Urinary bladder (tissue), 4 donors: Measurements from ENCODE around the gene NEDD4. TPM values are rescaled to one million over a fixed set of nuclear protein-coding genes. Genes with fewer than 3 reads are reported as not detected.
"Not testable (repeated sequence)": the region's sequence is repeated elsewhere in the genome, so short reads cannot be mapped to it uniquely, and the experiment has no call there.

Source experiments
- DNase-seq: peaks from one replicate; pipeline ENCODE4 v3.0.0-alpha.2; 2015; ENCODE audit errors: extremely low spot score
- H3K27ac ChIP-seq: one replicate; pipeline ENCODE4 v1.5.1; 2013; ENCODE audit warnings: low read depth, mild to moderate bottlenecking, moderate library complexity
- H3K36me3 ChIP-seq: one replicate; pipeline ENCODE4 v1.6.1; 2013; ENCODE audit warnings: mild to moderate bottlenecking, moderate library complexity; ENCODE audit not compliant: insufficient read depth
- H3K4me1 ChIP-seq: one replicate; pipeline ENCODE4 v1.6.1; 2013; ENCODE audit warnings: mild to moderate bottlenecking, moderate library complexity; ENCODE audit not compliant: insufficient read depth
- H3K4me3 ChIP-seq: one replicate; pipeline ENCODE4 v1.5.1; 2013; ENCODE audit warnings: low read depth, low read length
- WGBS: extraction: QIAGEN DNeasy Blood & Tissue Kit; methylation state at CpG from one replicate; pipeline ENCODE4 v1.1.7; 2013; 5-methylcytosine and 5-hydroxymethylcytosine counted together
- polyA plus RNA-seq: library from polyadenylated mRNA; stranded (reverse); fragments of 200-250 nt; gene quantifications from one replicate; pipeline ENCODE4 v1.2.3, GENCODE V29; 2013
- total RNA-seq: library from RNA; depleted of rRNA; stranded (reverse); fragments of >200 nt; gene quantifications from one replicate; pipeline ENCODE4 v1.2.3, GENCODE V29; 2014
- donor health status: healthy with polysubstance abuse.
- donor health status: healthy.

NEDD4 gene
- total and polyA plus RNA-seq, 2 donors = 12.4 to 51.2 TPM

DNA sequence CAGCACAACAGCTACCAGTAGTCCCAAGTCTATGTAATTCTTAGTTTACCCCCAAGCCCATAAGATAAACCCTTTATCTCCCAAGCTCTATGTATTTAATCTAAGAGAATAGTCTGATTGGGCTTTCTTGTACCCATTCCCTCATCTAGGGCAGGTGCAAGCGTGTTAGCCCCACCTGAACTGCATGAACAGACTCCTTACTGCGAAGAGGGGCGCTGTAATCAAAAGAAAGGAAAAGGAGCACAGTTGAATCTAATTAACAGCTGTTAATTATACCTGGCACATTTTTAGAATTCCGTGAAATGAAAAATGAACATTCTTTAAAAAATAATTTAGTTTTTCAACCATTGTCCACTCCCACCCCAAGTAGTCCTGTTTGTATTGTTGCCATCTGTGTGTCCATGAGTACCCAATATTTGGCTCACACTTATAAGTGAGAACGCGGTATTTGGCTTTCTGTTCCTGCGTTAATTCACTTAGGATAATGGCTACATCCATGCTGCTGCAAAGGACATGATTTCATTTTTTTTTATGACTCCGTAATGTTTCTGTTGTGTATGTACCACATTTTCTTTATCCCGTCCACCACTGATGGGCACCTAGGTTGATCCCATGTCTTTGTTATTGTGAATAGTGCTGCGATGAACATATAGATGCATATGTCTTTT lies 26.5 kb upstream of the NEDD4 start:
- no peak overlapping the region for H3K4me3 ChIP-seq
- 93% methylated on average over 10 of the region's 10 CpGs for WGBS
- no peaks in the 10 kb centered on the region for H3K36me3 ChIP-seq
- no peak for DNase-seq
- no peak overlapping the region for H3K27ac ChIP-seq
- H3K4me1 ChIP-seq = no peaks in the 10 kb centered on the region

DNA sequence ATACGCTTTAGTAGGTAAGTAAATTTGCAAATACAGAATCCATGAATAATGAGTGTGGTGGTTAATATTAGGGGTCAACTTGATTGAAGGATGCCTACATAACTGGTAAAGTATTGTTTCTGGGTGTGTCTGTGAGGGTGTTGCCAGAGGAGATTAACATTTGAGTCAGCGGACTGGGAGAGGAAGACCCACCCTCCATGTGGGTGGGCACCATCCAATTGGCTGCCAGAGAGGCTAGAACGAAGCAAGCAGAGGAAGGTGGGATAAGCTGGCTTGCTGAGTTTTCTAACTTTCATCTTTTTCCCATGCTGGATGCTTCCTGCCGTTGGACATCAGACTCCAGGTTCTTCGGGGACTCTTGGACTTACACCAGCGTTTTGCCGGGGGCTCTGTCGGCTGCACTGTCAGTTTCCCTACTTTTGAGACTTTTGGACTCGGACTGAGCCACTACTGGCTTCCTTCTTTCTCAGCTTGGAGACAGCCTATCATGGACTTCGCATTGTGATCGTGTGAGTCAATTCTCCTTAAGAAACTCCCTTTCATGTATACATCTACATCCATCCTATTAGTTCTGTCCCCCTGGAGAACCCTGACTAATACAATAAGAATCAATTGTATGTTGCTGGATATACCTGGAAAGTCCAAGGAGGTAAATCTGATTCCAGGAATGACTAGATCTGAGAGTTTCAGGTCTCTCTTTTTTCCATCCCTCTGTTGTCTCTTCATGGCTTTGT lies 25.8 kb upstream of the NEDD4 start:
- H3K4me3 ChIP-seq = no peak overlapping the region
- DNase-seq = no peak
- no peak overlapping the region for H3K27ac ChIP-seq
- 86% methylated on average over 11 of the region's 11 CpGs for whole genome bisulfite sequencing
- H3K4me1 ChIP-seq = no peaks in the 10 kb centered on the region
- no peaks in the 10 kb centered on the region for H3K36me3 ChIP-seq

DNA sequence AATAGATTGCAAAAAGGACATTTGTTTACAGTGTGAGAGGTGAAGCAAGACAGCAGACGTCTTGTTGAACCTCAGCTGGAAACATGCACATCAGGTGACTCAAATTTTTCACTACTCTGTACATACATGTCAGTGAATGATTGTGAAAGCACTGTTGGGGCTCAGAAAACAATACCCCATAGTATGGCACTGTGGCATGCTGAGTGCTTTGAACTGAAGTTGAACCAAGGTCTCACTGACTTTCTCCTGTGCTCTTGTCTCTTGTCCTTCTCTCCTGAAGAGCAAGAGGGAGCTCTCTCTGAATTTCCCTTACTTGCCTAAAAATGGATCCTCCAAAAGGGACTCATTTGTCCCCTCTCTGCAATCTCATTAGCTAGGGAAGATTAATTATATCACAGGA lies 24.5 kb upstream of the NEDD4 start:
- Histone ChIP-seq H3K4me3 (no peak overlapping the region), H3K36me3 (no peaks in the 10 kb centered on the region), H3K4me1 (no peaks in the 10 kb centered on the region), H3K27ac (no peak overlapping the region)
- 32% methylated on average over 1 of the region's 1 CpG for WGBS
- DNase-seq = no peak

DNA sequence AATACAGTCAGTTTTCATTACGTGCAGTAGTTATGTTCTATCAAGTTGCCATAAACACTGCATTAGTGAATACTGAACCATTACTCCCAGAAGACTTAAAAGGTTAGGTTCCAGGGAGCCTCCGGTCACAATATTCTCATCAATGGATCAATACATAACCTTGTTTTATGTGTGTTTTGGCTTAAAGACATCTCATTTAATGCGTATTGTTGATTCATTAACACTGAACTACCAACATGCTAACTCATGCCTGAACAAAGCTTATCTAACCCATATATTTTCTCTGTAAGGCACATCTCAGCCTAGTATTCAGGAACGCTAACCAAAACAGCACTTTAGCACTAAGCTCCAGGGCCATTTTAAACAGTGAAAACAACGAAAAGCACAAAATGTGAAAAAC lies 24.1 kb upstream of the NEDD4 start:
- 70% methylated on average over 5 of the region's 5 CpGs for WGBS

DNA sequence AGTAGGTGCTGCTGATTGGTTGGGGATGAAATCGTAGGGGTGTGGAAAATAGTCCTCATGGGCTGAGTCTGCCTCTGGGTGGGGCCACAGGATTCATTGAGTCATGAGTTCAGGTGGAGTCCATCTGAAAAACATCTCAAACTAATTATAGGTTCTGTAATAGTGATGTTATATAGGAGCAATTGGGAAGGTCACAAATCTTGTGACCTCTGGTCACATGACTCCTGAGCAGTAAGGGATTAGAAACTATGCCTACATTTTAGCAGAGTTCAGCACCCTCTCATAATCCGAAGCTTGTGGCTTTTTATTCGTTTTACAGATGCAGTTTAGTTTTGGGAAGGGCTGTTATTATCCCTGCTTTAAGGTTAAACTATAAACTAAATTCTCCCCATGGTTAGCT lies 22.9 kb upstream of the NEDD4 start:
- WGBS = 88% methylated on average over 3 of the region's 3 CpGs
- no peak for DNase-seq
- Histone ChIP-seq H3K4me1 (no peaks in the 10 kb centered on the region), H3K27ac (no peak overlapping the region), H3K36me3 (no peaks in the 10 kb centered on the region), H3K4me3 (no peak overlapping the region)

More for the DNA sequence above, 24.1 kb upstream of the NEDD4 start:
- Histone ChIP-seq H3K27ac (no peak overlapping the region), H3K36me3 (no peaks in the 10 kb centered on the region), H3K4me3 (no peak overlapping the region), H3K4me1 (no peaks in the 10 kb centered on the region)
- no peak for DNase-seq

DNA sequence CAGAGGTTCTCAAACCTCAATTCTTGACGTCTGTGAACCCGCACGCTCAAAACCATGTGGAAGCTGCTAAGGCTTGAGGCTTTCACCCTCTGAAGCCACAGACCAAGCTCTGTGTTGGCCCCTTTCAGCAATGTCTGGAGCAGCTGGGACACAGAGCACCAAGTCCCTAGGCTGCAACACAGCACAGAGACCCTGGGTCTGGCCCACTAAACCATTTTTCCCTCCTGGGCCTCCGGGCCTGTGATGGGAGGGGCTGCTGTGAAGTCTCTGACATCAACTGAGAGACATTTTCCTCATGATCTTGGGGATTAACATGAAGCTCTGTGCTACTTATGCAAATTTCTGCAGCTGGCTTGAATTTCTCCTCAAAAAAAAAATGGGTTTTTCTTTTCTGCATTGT lies 21.3 kb upstream of the NEDD4 start:
- H3K36me3 ChIP-seq = no peaks in the 10 kb centered on the region
- no peak overlapping the region for H3K27ac ChIP-seq
- H3K4me3 ChIP-seq = no peak overlapping the region
- H3K4me1 ChIP-seq = no peaks in the 10 kb centered on the region
- 93% methylated on average over 4 of the region's 4 CpGs for WGBS
- no peak for DNase-seq

- H3K4me3 ChIP-seq, H3K36me3 ChIP-seq, H3K4me1 ChIP-seq, DNase-seq, H3K27ac ChIP-seq: not testable (repeated sequence)
- WGBS = 67% methylated on average over 40 of the region's 40 CpGs
These were observed 13.6 kb upstream of the NEDD4 start for GRCh38 chr15:56007053-56007452.

DNA sequence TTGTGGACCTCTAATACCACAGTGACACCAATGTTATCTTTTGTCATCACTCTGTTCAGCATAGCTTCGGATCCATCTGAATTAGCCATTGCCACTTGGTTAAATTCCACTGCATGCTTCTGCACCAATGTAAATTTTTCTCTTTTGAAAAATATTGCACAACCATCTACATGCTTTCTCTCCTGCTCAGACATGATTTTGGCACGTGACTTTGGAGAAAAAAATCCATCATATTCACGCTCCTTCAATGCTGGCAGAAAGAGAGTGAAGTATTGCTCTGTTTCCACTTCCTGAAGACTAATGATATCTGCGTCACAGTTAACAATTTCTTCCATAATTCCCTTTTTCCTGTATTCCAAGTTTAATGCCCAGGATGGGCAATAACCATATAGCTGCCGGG lies 13.0 kb upstream of the NEDD4 start:
- 72% methylated on average over 5 of the region's 5 CpGs for WGBS
- not testable (repeated sequence) for H3K27ac ChIP-seq, H3K36me3 ChIP-seq, DNase-seq, H3K4me1 ChIP-seq, H3K4me3 ChIP-seq

DNA sequence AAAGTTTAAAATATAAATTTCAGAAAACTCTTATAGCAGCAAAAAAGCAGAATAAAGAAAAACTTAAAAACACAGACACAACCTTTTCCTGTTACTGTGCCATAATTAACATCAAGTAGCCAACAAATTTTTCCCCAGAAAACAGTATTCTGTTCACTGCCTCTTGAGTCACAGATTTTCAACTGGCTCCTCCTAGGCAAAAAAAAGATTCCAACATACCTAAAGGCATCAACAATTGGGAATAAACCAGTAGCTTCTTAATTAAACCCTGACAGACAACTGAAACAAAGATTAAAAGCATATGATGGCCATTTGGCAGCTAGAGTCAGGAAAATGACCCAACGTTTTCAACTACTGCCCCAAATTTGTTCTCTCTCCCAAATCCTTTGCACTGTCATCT lies 10.9 kb upstream of the NEDD4 start:
- not testable (repeated sequence) for H3K4me1 ChIP-seq, H3K4me3 ChIP-seq, DNase-seq, H3K36me3 ChIP-seq, H3K27ac ChIP-seq
- WGBS = 34% methylated on average over 1 of the region's 1 CpG

DNA sequence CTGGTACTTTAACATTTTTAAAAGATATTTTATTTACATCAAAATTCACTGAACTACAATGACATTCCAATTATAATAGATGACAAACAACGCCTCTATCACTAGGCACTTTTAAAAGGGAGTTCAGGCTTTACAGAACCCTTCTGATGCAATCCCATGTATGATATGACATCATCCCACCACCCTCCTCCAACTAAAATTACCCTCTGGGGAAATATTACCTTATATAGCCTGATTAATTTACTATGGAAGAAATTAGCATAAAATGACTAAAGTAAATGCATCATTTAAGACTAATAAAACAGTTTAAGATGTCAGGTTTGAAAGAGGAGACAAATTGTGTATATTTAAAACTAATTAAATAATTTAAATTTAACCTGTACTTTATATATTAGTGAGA lies 10.4 kb upstream of the NEDD4 start:
- not testable (repeated sequence) for H3K36me3 ChIP-seq, DNase-seq, H3K4me3 ChIP-seq, H3K4me1 ChIP-seq, H3K27ac ChIP-seq
- no CpG with 5 or more reads among the region's 1 CpG for WGBS

- not testable (repeated sequence) for DNase-seq, H3K4me3 ChIP-seq, H3K27ac ChIP-seq, H3K36me3 ChIP-seq, H3K4me1 ChIP-seq
These were observed 9.9 kb upstream of the NEDD4 start for GRCh38 chr15:56003277-56003676.

DNA sequence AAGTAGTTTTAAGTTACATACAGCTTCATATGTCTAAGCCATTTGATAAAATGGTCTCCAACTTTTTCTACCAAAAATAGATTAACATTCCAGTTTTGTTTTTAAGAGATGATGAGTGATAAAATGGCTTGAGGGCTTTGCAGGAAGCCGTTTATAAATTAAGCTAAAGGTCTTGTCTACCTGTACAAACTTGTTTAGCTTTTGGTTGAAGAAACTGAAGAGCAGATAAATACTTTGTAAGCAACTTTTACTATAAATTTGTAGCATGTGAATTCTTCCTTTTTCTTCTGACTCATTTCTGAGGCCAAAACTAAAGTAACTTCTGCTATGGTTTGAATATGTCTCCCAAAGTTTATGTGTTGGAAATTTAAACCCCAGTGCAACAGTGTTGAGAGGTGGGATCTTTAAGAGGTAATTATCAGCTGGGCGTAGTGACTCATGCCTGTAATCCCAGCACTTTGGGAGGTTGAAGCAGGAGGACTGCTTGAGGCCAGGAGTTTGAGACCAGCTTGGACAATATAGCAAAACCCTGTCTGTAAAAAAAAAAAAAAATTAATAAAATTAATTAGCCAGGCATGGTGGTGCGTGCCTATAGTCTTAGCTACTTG lies 8.2 kb upstream of the NEDD4 start:
- no peak overlapping the region for H3K27ac ChIP-seq
- H3K4me1 ChIP-seq = no peaks in the 10 kb centered on the region
- no peaks in the 10 kb centered on the region for H3K36me3 ChIP-seq
- no peak overlapping the region for H3K4me3 ChIP-seq
- DNase-seq = no peak
- 79% methylated on average over 3 of the region's 3 CpGs for WGBS

- H3K4me1 ChIP-seq = no peaks in the 10 kb centered on the region
- H3K27ac ChIP-seq = no peak overlapping the region
- WGBS = 74% methylated on average over 1 of the region's 1 CpG
- no peaks in the 10 kb centered on the region for H3K36me3 ChIP-seq
- no peak overlapping the region for H3K4me3 ChIP-seq
- no peak for DNase-seq
These were observed 6.2 kb upstream of the NEDD4 start for GRCh38 chr15:55999658-56000057.

GRCh38 chr15:55998478-55998877 lies 5.1 kb upstream of the NEDD4 start:
- WGBS = 90% methylated on average over 1 of the region's 1 CpG

More at GRCh38 chr15:55998478-55998877, 5.1 kb upstream of the NEDD4 start:
- DNase-seq = no peak
- Histone ChIP-seq H3K27ac (no peak overlapping the region), H3K4me3 (no peak overlapping the region), H3K4me1 (no peaks in the 10 kb centered on the region), H3K36me3 (no peaks in the 10 kb centered on the region)
